GM21576 (cell line): ENCODE measurements around the gene MTCL1.

Experiments
- ATAC-seq: cut with Tn5 transposase; IDR thresholded peaks from one replicate; pipeline ENCODE4 v1.9.1; 2021; ENCODE audit warnings: mild to moderate bottlenecking, moderate library complexity; ENCODE audit not compliant: unreplicated experiment

Gene MTCL1

DNA sequence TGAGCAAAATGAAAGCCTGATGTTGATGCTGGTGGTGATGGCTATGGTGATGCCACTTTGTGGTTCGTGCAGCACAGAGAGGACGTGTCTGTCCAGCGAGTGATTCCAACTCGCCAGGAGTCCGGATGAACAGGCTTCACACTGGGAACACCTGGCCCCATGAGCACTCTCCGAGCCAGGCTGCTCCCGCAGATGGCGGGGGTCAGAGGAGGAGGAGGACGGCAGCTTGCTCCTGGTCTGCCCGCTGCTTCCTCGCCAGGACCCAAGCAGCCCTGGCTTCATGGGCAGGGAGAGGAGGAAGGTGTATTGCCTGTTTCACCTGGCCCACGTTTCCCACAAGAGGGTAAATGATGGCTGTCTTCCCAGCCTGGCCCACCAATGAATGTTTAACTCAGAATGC is 121.6 kb downstream of the MTCL1 start:
- no peak for ATAC-seq

GRCh38 chr18:8828300-8828699 is 122.9 kb downstream of the MTCL1 start:
- no peak for ATAC-seq

- ATAC-seq = no peak
Measured at GRCh38 chr18:8828798-8829197, 123.4 kb downstream of the MTCL1 start.

- no peak for ATAC-seq
Measured at GRCh38 chr18:8830067-8831060, 125.0 kb downstream of the MTCL1 start.

DNA sequence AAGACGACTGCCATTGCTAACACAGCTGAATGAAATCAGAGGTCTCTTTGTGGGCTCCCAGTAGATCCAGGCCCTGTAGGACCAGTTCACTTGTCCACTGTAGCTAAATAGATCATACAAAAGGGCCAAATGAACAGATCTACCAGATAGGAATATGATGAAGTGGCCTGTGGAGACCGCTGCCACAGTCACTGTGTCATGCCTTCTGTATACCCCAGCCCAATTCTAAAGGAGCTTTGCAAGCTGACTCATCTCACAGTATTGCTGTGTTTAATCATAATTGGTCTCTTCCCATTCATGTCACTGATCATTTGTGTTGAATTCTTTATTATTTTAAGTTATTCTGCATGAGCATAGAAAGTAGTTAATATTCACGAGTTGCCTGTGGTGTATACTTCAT is 125.8 kb downstream of the MTCL1 start:
- no peak for ATAC-seq

DNA sequence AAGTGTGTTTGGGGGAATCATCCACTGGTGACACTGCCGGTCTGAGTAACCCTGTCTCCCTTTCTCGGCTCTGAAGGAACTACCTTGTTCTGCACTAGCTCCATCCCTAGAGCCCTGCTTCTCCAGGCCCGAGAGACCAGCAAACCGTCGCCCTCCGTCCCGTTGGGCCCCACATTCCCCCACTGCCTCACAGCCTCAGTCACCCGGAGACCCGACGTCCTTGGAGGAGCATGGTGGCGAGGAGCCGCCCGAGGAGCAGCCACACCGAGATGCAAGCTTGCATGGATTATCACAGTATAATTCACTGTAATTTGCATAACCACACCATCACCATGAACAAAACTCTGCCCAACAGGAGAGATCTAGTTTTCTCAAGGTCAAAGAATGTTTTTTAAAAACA is 126.2 kb downstream of the MTCL1 start:
- ATAC-seq = no peak

DNA sequence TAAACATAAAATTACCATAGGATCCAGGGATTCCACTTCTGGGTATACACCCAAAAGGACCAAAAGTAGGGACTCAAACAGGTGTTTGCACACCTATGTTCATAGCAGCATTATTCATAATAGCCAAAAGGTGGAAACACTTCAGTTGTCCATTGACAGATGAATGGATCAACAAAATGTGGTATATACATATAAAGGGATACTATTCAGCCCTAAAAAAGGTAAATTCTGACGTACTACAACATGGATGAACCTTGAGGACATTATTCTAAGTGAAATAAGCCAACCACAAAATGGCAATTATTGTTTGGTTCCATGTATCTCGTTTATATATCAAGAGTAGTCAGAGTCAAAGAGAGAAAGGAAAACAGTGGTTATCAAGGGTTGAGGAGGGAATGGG is 128.1 kb downstream of the MTCL1 start:
- no peak for ATAC-seq

DNA sequence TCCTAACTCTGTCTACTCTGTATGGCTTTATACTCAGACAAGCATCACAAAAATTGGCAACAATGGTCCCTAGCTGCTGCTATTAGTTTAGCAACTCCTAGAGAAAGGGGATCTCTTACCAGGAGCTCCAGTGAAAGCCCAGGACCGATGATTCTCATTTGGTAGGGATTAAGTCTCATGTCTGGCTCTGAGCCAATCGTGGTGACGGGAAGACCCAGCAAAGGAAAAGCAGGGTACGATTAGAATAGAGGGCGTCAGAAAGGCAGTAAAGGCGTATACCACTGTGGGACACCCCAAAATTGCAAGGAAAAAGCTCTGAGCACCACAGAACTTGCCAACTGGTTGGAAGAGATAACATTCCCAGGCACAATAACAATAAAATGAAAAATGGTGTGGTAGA is 129.5 kb downstream of the MTCL1 start:
- ATAC-seq = no peak

- no peak for ATAC-seq
Measured at GRCh38 chr18:8835521-8835953, 130.2 kb downstream of the MTCL1 start.

DNA sequence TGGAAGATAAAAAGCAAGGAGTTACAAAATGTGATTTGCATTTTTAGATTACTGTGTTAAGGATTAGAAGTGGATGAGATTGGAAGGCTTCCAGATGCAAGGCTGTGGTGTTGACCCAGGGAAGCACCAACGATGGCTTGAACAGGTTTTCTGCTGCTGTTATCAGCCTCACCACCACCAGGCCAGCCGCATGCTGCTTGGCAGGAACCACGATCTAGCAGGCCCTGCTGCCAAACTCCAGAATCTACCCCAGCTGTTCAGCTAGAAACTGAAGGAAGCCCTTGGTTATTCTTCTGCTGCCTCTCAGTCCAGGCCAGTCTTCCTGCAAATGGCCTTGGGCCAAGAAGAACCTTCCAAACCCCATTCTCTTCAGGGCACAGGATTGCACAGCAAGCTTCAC is 133.9 kb downstream of the MTCL1 start:
- ATAC-seq = no peak

DNA sequence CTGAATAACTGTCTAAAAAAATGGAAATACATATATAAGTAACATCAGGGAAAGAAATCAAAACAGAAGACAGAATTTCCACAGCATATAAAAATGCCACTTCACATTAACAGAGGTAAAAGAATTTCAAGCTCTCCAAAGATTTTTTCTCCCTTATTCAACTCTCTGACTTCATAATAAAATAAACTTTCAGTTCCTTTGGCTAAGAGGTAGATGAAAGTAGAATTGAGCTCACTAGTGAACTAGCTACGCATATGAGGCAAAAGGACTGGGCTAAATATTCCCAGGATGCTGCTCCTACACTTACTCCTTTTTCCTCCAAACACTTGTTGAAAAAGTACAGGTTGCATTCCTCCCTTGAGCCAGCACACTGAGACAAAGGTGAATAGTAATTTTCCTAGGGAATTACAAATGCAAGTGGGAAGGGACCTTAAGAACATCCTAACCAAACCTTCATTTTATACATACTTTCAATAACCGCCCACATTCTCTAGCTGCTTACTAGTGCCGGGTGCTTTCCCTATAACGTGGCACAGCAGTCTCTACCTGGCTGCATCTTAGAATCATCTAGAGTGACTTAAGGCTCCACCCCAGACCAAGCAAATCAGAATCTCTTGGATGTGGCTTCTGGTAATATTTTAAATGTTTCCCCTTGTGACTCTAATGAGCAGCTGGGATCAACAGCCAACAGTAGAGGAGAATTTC is 136.6 kb downstream of the MTCL1 start:
- ATAC-seq = no peak

GRCh38 chr18:8842506-8842905 is 137.2 kb downstream of the MTCL1 start:
- ATAC-seq = no peak

DNA sequence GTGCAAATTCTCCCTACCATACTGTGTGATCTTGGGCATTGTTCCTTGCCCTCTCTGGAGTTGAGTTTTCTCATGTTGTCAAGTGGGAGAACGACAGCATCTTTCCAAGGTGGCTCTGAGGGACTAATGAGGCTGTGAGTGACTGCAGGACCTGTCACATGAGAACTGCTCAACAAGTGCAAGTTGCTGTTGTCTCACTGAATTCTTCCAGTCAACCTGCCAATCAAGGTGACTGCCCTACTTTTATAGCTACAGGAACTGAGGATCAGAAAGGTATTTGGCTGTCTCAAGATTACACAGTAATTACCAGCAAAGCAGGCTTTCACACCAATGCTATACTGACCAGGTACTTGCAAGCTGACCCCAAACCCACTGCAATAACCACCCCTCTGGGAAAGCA is 137.6 kb downstream of the MTCL1 start:
- ATAC-seq = no peak

DNA sequence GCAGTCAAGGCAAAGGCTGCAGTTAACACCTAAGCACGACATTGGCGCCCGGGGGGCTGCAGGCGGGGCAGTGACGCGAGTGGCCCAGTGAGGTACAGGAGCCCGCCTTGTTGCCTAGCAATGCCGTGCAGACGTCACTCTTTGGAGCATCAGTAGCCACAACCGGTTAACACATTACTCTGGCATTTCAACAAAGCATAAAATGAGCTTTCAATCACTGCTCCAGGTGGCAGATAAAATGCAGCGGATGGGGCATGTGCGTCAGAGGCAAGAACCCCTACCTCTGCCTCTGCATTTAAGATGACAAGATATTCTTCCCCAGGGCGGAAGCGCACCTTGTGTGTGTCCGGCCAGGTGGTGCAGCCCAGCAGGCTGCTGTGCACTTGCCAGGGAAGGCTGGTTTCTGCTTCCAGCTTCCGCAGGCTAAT is 139.4 kb downstream of the MTCL1 start:
- no peak for ATAC-seq

DNA sequence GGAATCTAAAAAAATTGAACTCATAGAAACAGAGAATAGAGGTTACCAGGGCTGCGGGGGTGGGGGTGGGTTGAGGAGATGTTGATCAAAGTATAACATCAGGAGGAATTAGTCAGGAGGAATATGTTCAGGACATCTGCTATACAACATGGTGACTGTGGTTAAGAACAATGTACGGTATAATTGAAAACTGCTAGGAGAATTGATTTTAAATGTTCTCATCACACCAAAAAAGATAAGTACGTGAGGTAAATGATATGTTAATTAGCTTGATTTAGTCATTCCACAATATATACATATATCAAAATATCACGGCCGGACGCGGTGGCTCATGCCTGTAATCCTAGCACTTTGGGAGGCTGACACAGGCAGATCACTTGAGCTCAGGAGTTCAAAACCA is 140.2 kb downstream of the MTCL1 start:
- no peak for ATAC-seq

DNA sequence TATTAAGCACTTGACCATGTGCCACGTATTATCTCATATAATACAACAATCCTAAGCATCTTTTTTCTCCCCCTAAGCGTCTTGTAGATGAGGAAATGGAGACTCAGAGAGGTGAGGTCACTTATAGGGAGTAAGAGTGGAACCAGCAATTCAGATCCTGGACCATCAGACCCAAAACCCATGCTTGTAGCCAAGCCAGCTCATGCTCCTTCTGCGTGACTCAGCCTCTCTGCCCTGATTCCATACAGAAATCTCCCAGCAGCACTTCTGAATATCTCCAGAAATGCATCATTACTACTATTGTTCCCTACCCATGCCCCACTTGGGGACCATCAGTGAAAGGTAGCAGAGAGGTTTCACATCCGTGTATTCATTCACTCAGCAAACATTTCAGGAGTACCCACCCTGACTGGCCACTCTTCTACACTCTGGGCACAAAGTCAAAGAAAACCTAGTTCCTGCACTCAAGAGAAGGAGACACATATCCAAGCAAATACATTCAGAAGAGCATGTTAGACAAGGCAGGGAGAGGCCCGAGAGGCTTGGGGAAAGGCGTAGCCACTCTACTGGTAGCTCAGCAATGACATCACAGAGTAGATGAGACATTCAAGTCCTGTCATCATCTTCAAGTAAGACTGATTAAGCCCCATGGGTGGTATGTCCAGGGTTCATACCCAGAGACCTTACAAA is 141.9 kb downstream of the MTCL1 start:
- ATAC-seq = no peak

GRCh38 chr18:8847900-8848299 is 142.5 kb downstream of the MTCL1 start:
- no peak for ATAC-seq

GRCh38 chr18:8848541-8848940 is 143.2 kb downstream of the MTCL1 start:
- ATAC-seq = no peak

- no peak for ATAC-seq
Measured at GRCh38 chr18:8849696-8850095, 144.3 kb downstream of the MTCL1 start.

DNA sequence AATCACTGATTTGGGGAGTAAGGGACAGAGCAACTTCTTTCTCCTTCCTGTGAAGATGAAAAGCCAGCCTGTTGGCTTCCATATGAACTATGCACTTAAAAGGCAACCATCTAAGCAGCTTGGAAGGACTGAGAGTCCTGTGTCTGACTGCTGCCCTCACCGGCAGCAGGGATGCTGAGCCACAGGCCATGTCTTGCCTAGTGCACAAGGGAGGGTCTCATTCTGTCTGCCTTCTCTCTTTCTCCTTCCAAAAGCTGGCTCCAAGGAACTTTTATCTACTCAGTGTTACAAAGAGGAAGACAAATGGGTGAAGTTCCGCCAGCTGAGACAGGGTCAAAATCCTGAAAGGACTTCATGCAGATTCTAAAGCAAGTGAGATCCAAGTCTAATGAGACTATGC is 146.3 kb downstream of the MTCL1 start:
- no peak for ATAC-seq

DNA sequence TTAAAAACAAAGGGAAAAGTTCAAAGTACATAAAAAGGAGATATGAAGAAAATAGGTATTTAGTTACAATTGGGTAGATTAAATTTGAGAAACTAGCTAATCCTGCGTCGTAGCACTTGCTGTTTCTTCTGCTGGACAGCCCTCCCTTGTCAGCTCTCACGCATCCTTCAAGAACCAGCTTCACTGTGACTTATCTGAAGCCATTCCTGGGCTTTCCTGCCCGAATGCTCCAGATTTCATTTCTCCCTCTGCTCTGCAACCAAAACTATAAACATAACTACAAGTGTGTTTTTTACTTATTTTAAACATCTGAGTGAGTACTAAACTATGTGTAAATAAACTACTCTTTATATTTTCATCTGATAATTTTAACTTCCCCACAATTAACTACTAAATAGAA is 149.2 kb downstream of the MTCL1 start:
- no peak for ATAC-seq
